Stimulated activated CD4-positive, alpha-beta T cell treated with anti-CD3 and anti-CD28 coated beads, Interleukin-1b, Interleukin-23, amount 100 ng/mL, for 48 hours (primary cell): ENCODE data around the gene SLC7A11.
"Not testable (repeated sequence)": the region's sequence is repeated elsewhere in the genome, so short reads cannot be mapped to it uniquely, and the experiment has no call there.

Experiments used
- DNase-seq: peaks from one replicate; pipeline ENCODE4 v3.0.0-alpha.2; 2020

SLC7A11 gene

DNA sequence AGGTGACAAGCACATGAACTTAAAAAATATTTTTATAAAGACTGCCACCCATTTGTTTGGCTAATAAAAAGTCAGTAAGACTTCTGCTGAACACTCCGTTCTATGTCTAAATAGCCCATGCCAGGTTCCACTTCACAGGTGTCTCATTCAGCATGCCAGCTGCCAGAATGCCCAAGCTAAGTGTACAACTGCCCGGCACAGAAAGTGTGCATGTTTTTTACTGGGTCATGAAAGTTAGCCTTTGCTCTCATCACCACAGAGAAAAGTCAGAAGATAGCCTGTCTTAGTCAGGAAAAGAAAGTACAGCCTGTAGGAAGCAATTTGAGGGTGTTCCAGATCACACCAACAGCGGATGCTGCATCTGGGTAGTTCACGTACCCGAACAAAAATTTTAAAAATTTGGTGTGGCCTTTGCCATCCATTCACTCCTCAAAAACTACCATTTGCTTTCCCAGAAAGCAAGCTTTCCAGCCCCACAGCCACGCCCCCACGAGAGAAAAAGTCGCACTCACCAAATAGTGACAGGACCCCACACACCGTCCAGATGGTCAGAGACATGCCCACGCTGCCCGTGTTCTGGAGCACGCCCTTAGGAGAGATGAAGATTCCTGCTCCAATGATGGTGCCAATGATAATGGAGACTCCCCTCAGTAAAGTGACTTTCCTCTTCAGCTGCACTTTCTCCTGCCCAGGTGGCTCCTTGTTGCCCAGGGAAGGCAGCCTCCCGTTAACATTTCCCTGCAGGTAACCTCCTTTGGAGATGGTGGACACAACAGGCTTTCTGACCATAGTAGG lies 671 bp downstream of the SLC7A11 start:
- DNase-seq, result no peak

DNA sequence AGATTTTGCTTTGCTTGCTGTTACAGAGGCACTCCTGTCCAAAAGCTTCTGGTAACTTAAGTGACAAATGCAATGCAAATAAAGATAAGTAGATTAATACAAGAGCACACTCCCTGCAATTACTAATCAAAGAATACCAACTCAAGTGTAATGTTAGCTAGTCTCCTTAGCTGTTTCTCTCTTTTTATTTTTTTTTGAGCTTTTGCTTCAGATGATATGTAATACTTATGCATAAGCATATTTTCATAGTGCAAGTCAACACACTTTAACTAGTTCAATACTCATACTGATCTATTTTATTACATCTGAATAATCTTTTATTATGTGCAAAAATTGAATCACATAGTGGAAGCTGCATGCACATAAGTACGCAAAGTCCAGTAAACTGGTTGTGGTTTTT lies 2.7 kb downstream of the SLC7A11 start:
- no peak for DNase-seq

GRCh38 chr4:138238521-138239292 lies 3.4 kb downstream of the SLC7A11 start:
- DNase-seq, result no peak

GRCh38 chr4:138237132-138237531 lies 5.0 kb downstream of the SLC7A11 start:
- DNase-seq, result not testable (repeated sequence)

DNA sequence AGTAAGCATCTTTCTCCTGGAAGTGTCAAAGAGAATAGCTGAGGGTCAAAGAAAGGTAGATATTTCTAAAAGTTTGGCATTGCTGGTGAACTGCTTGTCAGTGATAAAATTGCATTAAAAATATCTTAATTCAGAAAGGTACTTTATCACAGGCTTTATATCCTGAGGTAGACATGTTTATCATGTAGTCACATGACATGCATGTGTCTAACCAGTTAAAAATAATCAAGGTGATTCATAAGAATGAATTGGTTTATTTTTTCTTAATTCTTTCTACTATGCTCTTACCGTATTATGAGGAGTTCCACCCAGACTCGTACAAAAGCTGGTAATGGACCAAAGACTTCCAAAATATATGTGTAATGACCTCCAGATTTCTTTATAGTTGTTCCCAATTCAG lies 6.1 kb downstream of the SLC7A11 start:
- DNase-seq, result no peak

- DNase-seq, result no peak
These were observed 6.7 kb downstream of the SLC7A11 start for GRCh38 chr4:138235419-138235952.

DNA sequence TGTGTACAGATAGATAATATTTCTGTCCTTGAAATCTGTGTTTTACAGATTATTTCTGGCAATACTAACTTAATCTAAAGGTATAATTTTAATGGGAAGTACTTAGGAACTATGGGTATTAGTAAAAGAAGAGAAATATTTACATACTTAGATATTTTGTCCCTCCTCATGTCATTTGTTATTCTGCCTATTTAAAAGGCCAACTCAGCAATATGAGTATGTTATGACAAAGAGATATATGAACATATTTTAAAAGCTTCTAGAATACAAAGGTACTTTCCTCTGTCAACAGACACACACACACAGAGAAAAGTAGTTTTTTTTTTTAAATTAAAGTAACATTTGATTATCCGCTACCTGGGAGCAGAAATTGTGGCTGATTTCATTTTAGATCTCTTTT lies 7.9 kb downstream of the SLC7A11 start:
- DNase-seq, result no peak

GRCh38 chr4:138233313-138234034 lies 8.7 kb downstream of the SLC7A11 start:
- DNase-seq, result no peak

GRCh38 chr4:138232364-138232763 lies 9.8 kb downstream of the SLC7A11 start:
- no peak for DNase-seq

DNA sequence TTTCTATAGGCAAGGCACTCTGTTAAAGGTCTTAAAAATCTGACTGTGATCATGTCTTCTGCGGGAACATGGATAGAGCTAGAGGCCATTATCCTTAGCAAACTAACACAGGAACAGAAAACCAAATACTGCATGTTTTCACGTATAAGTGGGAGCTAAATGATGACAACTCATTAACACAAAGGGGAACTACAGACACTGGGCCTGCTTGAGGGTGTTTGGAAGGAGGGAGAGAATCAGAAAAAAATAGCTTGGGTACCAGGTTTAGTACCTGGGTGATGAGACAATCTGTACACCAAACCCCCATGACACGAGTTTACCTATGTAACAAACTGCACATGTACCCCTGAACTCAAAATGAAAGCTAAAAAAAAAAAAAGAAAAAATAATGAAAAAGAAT lies 12.1 kb downstream of the SLC7A11 start:
- DNase-seq, result no peak

GRCh38 chr4:138229160-138229559 lies 13.0 kb downstream of the SLC7A11 start:
- DNase-seq, result no peak

DNA sequence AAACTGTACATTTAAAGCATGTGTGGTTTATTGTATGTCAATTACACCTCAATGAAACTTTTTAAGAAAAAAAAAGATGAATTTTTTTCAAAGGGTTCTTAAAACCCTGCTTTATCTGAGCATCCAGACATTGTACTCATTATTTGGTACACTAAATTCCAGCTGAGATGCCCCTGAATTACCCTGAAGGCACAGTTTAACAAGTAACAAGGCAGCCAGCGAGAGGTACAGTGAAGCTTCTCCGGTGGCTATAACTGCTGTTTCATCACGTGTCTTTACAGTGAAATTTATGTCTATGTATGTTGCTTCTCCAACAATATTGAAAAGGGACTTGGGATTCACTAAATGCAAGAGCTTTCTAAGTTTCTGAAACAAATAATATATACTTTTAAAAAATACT lies 15.8 kb downstream of the SLC7A11 start:
- no peak for DNase-seq

DNA sequence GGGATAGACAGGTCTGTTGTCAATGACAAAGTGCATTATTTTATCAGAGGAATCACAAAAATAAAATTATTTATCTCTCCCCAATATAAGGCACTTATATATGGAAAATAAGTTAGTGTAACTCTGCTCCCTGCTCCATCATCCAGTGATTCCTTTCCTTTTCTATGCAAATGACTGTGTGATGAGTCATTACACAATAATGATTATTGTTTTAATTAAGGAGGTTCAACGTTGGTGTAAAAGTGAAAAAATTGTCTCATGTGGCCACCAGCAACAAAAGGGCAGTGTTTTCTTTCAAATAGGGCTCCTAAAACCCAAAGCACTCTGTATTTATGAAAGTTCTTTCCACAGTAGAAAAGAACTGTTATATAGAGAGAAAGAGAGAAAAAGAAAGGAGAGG lies 16.7 kb downstream of the SLC7A11 start:
- DNase-seq, result no peak

GRCh38 chr4:138224614-138225013 lies 17.5 kb downstream of the SLC7A11 start:
- no peak for DNase-seq

- no peak for DNase-seq
These were observed 18.8 kb downstream of the SLC7A11 start for GRCh38 chr4:138223231-138223910.

DNA sequence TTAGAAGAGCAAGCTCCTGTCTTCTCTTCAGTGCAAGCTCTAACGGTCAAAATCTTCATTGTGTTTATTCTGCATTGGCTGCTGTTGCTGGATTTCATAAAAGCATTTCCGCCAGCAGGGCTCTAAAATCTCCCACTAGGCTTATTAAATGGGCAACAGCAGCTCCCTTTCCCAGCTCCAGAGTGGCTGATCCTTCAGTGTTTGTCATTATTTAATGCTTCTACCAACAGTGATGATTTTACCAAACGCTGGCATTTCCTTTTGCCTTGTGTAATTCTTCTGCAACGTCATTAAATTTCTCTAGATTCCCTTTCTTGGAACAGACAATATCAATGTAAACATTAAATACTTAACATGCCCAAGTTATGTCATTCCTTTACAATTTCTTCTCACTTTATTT lies 20.1 kb downstream of the SLC7A11 start:
- DNase-seq, result no peak

DNA sequence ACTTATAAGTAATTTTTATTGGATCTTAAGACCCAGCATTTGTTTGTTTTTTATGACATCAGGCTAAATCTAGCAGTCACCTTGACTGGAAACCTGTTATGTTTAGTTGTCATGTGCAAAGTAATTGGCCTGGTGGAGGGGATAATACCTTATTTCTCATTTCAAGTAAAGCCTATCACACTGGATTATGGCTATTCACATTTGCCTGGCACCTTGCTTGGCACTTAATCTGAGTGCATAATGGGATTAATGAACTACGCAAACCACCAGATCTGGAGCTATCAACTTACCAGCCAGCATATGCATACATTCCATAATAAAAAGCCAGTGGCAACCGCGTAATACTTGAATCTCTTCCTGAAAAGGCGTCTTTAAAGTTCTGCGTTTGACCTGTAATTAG lies 23.2 kb downstream of the SLC7A11 start:
- no peak for DNase-seq

DNA sequence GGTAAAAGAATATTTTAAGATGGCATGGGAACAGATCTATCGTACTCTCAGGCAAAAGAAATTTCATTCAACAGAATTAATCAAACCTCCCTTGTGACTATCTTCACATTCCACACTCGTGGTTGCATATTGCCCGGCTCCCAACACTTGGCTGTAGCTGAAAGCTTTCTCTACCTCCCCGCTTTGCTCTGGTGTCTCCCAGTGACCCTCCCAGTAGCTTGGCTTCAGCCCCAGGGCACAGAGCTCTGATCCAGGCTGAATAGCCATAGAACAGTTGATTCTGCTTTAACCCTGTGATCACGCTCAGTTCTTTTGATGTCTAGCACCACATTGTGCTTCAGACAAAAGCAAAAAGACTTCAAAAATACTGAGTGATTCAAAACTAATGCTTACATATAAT lies 24.6 kb downstream of the SLC7A11 start:
- DNase-seq, result no peak

- DNase-seq, result no peak
These were observed 25.8 kb downstream of the SLC7A11 start for GRCh38 chr4:138216272-138216867.

DNA sequence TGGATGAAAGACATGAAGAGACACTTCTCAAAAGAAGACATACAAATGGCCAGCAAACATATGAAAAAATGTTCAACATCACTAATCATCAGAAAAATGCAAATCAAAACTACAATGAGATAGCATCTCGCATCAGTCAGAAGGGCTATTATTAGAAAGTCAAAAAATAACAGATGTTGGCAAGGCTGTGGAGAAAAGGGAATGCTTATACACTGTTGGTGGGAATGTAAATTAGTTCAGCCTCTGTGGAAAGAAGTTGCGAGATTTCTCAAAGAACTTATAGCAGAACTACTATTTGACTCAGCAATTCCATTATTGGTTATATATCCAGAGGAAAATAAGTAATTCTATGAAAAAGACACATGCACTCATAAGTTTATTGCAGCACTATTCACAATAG lies 31.6 kb downstream of the SLC7A11 start:
- not testable (repeated sequence) for DNase-seq

DNA sequence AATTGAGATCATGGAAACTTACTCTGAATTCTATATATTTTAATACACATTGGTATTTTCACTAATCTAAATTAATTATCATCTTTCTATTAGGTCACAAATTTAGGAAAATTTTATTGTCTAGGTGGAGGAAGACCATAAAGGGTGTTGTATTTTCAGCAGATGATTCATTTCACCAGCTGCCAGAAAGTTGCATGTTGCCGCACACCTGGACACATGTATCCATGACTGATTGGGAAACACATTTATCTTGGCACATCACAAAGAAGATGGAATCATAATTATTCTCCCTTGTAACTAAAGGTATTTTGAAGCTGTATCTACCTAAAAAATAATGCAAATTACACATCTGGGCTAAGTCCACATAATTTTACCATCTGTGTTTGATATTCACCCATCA lies 33.1 kb downstream of the SLC7A11 start:
- no peak for DNase-seq

DNA sequence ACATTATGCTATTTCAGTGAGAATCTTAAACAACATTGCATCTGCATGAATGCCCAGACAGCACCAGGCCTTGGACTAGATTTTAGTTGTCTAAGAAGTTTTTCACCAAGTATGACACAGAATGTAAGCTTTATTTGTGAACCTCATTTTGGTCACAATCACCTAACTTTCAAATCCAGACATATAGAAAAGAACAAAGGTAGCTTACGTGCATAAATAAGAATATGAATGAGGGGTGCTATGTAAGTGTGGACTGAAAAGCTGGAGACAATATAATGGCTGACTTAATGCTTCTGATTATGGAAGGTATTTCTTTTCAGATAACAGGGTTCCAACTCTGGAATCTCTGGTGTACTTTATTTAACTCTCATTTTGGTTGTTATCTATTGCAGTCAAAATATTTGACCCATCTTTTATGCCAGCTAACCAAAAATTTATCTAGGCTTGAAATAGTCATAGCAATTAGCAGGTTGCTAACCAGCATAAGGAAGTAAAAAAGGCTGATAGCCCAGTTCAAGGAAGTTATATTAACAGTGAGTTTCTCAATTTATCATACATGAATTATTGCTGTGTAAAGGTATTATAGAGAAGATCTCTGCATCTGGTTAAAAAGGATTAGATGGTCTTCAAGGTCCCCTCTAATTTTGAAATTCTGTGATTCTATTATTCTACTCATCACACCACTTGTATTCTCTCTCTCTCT lies 36.5 kb downstream of the SLC7A11 start:
- no peak for DNase-seq
